GM23248 (cell line): ENCODE results near the gene SKAP1.

ENCODE experiments used
- EZH2 ChIP-seq: fragments of 200-600 bp; sonication (generic); IDR thresholded peaks from 2 replicates; pipeline ENCODE4 v1.6.1; 2018; ENCODE audit warnings: antibody characterized with exemption, mild to moderate bottlenecking; ENCODE audit not compliant: insufficient read depth, poor library complexity, severe bottlenecking
- EZH2phosphoT487 ChIP-seq: fragments of 200-600 bp; sonication (generic); IDR thresholded peaks from 2 replicates; pipeline ENCODE4 v1.6.1; 2018; ENCODE audit warnings: antibody characterized with exemption, moderate library complexity, mild to moderate bottlenecking, low read depth; ENCODE audit not compliant: insufficient read depth

DNA sequence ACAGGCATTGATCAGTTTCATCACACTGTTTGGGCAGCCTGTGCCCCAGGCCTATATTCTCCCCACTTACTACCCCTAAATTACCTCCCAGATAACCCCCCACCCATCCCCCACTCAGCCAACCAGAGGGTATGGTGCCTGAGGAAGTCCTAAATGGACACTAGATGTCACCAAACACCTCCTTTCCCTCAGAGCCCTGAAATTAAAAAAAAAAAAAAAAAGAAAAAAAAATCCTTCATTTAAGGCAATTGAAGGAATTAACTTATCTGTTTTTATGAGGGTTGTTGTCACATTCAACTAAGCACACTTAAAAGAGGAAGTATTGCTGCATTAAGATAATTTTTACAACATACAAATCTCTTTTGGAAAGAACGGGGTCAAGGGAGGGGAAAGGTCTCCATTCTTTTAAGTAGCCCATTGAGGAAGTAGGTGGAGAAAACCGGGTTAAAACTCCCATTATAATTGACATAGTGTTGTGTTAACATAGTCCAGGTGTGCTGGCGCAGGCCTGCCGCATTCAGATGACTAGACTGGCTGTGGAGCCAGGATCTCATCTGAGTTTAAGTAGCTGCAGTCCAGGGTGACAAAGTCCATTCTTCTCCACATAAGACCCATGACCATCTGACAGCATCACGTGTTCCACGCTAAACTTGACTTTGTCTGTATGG lies 276.2 kb downstream of the SKAP1 start:
- no peak for TF ChIP-seq EZH2
- no peak for TF ChIP-seq EZH2phosphoT487
